Chondrocyte (in vitro differentiated cells): Measurements from ENCODE around the gene ZNF490. TPM values are rescaled to one million over a fixed set of nuclear protein-coding genes. Genes with fewer than 3 reads are reported as not detected.
A peak's percentile ranks its signal among the peaks of the same experiment; 100 is the strongest.

Experiments used
- DNase-seq: peaks from one replicate; pipeline ENCODE4 v3.0.0; 2021; ENCODE audit warnings: mixed read lengths, low spot score
- H3K27ac Mint-ChIP-seq: one replicate; pipeline ENCODE4 v1.8.0; 2021; ENCODE audit warnings: mild to moderate bottlenecking, moderate library complexity, mixed read lengths; ENCODE audit not compliant: unreplicated experiment
- H3K27me3 Mint-ChIP-seq: 2 replicates; pipeline ENCODE4 v1.8.0; 2021; ENCODE audit warnings: low read depth, mixed read lengths
- H3K36me3 Mint-ChIP-seq: 2 replicates; pipeline ENCODE4 v1.8.0; 2021; ENCODE audit warnings: low read depth, mixed read lengths
- H3K4me1 Mint-ChIP-seq: 2 replicates; pipeline ENCODE4 v1.8.0; 2021; ENCODE audit warnings: low read depth, mild to moderate bottlenecking, mixed read lengths
- H3K4me3 Mint-ChIP-seq: one replicate; pipeline ENCODE4 v1.8.0; 2021; ENCODE audit warnings: mild to moderate bottlenecking, moderate library complexity, mixed read lengths; ENCODE audit not compliant: unreplicated experiment
- H3K9me3 Mint-ChIP-seq: 2 replicates; pipeline ENCODE4 v1.8.0; 2021; ENCODE audit warnings: low read depth, mixed read lengths
- total RNA-seq: library from RNA; stranded (reverse); gene quantifications from 3 replicates; pipeline ENCODE4 v1.2.1, GENCODE V29; 2021
- TF ChIP-seq, protein P1 (sequence below): fragments of 200-600 bp; sonication (generic); IDR thresholded peaks from 2 replicates; pipeline ENCODE4 v1.5.0; 2021; ENCODE audit warnings: antibody characterized with exemption, mild to moderate bottlenecking, moderate library complexity

Gene ZNF490
- total RNA-seq, 1 donor from 2014 or later = 6.7 TPM

DNA sequence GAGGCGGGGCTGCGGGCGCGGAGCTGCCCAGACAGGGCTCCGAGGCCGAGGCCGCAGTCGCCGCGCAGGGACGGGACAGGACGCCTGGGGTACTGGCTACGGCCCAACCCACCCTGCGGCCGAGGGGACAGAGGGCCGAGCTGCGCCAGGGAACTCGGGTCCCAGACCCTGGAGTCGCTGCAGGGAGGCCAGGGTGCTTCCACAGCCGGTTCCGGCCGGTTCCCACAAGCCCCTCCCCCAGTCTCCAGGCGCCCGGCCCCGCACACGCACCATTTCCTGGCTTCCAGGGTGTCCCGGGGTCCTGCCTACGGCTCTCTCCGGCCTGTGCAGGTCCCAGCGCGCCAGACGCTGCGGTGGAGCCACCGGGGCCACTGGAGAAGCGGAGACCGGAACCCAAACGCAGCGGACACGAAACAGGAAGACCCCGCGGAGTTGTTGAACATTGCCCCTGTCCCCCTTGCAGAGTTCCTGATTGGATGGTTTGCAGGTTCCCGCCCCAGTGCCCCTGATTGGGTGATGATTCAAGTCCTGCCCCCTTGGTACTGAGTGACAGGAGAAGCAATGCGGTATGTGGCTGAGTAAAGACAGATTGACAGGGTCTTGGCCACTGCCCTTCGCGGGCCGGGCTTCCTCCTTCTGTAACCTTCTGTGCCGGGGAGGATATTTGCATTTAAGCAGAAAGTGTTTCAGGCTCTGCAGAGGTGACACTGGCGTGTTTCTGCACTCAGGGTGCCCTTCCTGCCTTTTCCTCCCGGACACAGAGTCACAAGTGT lies 59.4 kb downstream of the ZNF490 start, which contains the start of gene ZNF564:
Gene ZNF564, minus strand, starts transcription at position 423 of the 773 bp plus-strand sequence. Its CDS starts 150 bp downstream, at position 273.
- Mint-ChIP-seq H3K4me3 (peak within 1 kb of the TSS; percentile 90), H3K27ac (peak within 1 kb of the TSS; percentile 99), H3K27me3 (no peaks in the 10 kb centered on the region), H3K4me1 (peaks cover 29% of the 10 kb centered on the region), H3K9me3 (no peaks in the 10 kb centered on the region), H3K36me3 (peaks cover 8% of the 10 kb centered on the region)
- DNase-seq = peak; percentile 95
- TF ChIP-seq, protein P1, sequence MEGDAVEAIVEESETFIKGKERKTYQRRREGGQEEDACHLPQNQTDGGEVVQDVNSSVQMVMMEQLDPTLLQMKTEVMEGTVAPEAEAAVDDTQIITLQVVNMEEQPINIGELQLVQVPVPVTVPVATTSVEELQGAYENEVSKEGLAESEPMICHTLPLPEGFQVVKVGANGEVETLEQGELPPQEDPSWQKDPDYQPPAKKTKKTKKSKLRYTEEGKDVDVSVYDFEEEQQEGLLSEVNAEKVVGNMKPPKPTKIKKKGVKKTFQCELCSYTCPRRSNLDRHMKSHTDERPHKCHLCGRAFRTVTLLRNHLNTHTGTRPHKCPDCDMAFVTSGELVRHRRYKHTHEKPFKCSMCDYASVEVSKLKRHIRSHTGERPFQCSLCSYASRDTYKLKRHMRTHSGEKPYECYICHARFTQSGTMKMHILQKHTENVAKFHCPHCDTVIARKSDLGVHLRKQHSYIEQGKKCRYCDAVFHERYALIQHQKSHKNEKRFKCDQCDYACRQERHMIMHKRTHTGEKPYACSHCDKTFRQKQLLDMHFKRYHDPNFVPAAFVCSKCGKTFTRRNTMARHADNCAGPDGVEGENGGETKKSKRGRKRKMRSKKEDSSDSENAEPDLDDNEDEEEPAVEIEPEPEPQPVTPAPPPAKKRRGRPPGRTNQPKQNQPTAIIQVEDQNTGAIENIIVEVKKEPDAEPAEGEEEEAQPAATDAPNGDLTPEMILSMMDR = no peak

DNA sequence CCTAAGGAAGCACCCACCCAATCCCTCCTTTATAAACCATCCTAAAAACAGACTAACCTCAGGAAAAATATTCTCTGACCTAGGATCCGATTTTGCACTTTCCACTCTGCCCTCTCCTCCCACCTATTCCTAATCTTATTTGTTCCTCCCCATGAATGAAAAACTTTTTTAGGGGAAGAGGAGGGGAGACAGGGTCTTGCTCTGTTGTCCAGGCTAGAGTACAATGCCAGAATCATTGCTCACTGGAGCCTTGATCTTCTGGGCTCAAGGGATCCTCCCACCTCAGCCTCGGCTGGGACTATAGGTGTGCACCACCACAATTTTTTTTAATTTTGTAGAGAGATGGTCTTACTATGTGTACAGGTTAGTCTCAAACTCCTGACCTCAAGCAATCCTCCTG lies 63.7 kb downstream of the ZNF490 start:
- Mint-ChIP-seq H3K27me3 (no peaks in the 10 kb centered on the region), H3K4me3 (no peak overlapping the region), H3K27ac (peak overlapping the region; percentile 41), H3K9me3 (peaks cover 4% of the 10 kb centered on the region), H3K36me3 (peaks cover 14% of the 10 kb centered on the region), H3K4me1 (peaks cover 40% of the 10 kb centered on the region)
- TF ChIP-seq, protein P1 = no peak
- DNase-seq = no peak

DNA sequence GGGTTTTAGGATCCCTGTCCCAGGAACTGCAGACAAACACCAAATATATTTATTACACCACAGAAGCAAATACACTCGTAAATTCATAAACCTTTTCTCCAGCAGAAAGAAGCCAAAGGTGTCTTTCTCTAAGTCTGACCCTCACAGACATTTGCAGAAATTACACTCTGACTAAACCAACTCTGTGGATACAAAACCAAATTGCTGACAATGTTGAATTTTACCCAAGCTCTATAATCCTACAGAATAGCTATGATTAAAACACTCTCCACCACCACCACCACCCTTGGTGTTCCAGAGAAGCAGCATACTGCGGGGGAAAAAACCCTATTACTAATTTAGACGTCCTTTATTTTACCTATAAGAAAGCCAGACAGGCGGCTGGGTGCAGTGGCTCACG lies 64.5 kb downstream of the ZNF490 start:
- H3K4me3 Mint-ChIP-seq = no peak overlapping the region
- H3K36me3 Mint-ChIP-seq = peaks cover 14% of the 10 kb centered on the region
- TF ChIP-seq, protein P1 = no peak
- no peak overlapping the region for H3K27ac Mint-ChIP-seq
- no peaks in the 10 kb centered on the region for H3K27me3 Mint-ChIP-seq
- H3K4me1 Mint-ChIP-seq = peaks cover 35% of the 10 kb centered on the region
- no peak for DNase-seq
- peaks cover 4% of the 10 kb centered on the region for H3K9me3 Mint-ChIP-seq

DNA sequence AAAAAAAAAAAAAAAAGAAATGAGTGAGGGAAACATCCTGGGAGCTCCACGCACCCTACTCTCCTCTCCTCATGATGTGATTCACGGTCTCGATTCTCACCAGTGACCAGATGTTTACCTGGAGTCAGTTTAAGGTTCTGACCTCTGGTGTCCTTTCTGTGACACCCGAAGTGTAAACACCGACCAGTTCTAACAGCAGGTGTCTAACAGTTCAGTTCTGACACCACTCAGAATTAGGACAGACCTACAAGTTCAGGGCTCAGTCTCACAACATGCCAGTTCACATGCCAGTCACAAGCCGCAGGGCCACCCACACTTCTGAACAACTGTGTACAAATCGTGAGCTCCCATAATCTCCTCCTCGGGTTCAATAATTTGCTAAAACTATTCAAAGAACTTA lies 65.3 kb downstream of the ZNF490 start:
- DNase-seq = no peak
- Mint-ChIP-seq H3K36me3 (peaks cover 14% of the 10 kb centered on the region), H3K27ac (no peak overlapping the region), H3K4me3 (no peak overlapping the region), H3K27me3 (no peaks in the 10 kb centered on the region), H3K9me3 (peaks cover 4% of the 10 kb centered on the region), H3K4me1 (peaks cover 30% of the 10 kb centered on the region)
- TF ChIP-seq, protein P1 = no peak

DNA sequence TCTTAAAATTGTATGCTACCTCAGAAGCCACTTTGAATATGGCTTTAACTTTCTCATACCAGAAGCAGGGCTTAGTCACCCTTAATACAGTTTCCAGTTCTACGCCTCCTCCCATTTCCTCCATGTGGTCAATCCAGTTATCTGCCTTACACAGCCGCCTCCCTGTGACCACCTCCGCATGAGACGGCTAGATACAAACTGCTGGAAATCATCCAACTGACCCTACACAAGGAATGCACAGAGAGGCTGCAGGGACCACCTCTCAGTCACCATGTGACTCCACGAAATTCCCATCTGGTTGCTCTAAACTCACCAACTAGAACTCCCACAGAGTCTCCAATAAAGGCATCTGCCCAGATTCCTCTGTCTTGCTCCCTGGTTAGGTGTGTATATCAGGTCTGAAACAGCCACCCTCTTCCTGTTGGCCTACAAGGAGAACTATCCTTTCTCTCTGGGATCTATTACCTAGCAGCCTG lies 66.2 kb downstream of the ZNF490 start:
- TF ChIP-seq, protein P1 = no peak
- Mint-ChIP-seq H3K4me1 (peaks cover 25% of the 10 kb centered on the region), H3K27me3 (no peaks in the 10 kb centered on the region), H3K9me3 (peaks cover 7% of the 10 kb centered on the region), H3K27ac (peak overlapping the region; percentile 69), H3K36me3 (peaks cover 20% of the 10 kb centered on the region), H3K4me3 (no peak overlapping the region)
- no peak for DNase-seq
